KG1 (cell line): Measurements from ENCODE around the gene CORO1C.

Experiments
- DNase-seq: peaks from one replicate; lab custom pipeline; 2025; lab: John Stamatoyannopoulos, UW

The CORO1C gene

GRCh38 chr12:108599948-108600701 lies 131.2 kb downstream of the CORO1C start:
- no peak for DNase-seq

- DNase-seq, result no peak
Observed at GRCh38 chr12:108599541-108599940, 131.8 kb downstream of the CORO1C start.

GRCh38 chr12:108598553-108599250 lies 132.6 kb downstream of the CORO1C start:
- DNase-seq, result no peak

- no peak for DNase-seq
Observed at GRCh38 chr12:108597559-108598471, 133.5 kb downstream of the CORO1C start, which contains the start of gene TMEM119. TMEM119 (minus strand) TSS chr12:108598084; CDS start chr12:108592383, 5,701 bp downstream.

GRCh38 chr12:108596854-108597558 lies 134.3 kb downstream of the CORO1C start:
- DNase-seq, result no peak

GRCh38 chr12:108595711-108596647 lies 135.3 kb downstream of the CORO1C start:
- no peak for DNase-seq
